OCI-LY7 (cell line): ENCODE results near the gene TALDO1. TPM values are rescaled to one million over a fixed set of nuclear protein-coding genes. Genes with fewer than 3 reads are reported as not detected.

Source experiments
- BruUV-seq: library from RNA; stranded (reverse); fragments of 400-500 nt; replicated peaks from 2 replicates; lab custom pipeline; 2021; lab: Mats Ljungman, UMichigan
- CTCF ChIA-PET: fragments of 300-600 bp; sonication (Branson Sonifier 250); formaldehyde crosslinking; loops from one replicate; lab custom pipeline; 2022; ENCODE audit warnings: antibody characterized with exemption; ENCODE audit not compliant: unreplicated experiment; lab: Charles Lee
- POLR2A ChIA-PET: fragments of 300-600 bp; sonication (Branson Sonifier 250); formaldehyde crosslinking; loops from one replicate; lab custom pipeline; 2022; ENCODE audit warnings: antibody characterized with exemption; lab: Charles Lee
- DNase-seq: peaks from one replicate; pipeline ENCODE4 v3.0.0-alpha.2; 2015; ENCODE audit warnings: low spot score
- H2AFZ ChIP-seq: fragments of 200-600 bp; sonication (generic), shearing (Covaris generic); 2 replicates; pipeline ENCODE4 v1.6.1; 2014; ENCODE audit warnings: mild to moderate bottlenecking, antibody characterized with exemption, low read length, moderate library complexity
- H3K27ac ChIP-seq: fragments of 200-600 bp; sonication (generic); 2 replicates; pipeline ENCODE4 v1.5.1; 2014; ENCODE audit warnings: mixed run types, low read depth, mild to moderate bottlenecking, moderate library complexity, low read length, inconsistent platforms; ENCODE audit not compliant: poor library complexity, severe bottlenecking
- H3K36me3 ChIP-seq: fragments of 200-600 bp; sonication (generic); 2 replicates; pipeline ENCODE4 v1.6.1; 2014; ENCODE audit warnings: mild to moderate bottlenecking, antibody characterized with exemption, low read length, moderate library complexity, mixed read lengths; ENCODE audit not compliant: insufficient read depth
- H3K4me1 ChIP-seq: fragments of 200-600 bp; sonication (generic); 2 replicates; pipeline ENCODE4 v1.5.1; 2014; ENCODE audit warnings: mild to moderate bottlenecking, low read length; ENCODE audit not compliant: insufficient read depth, poor library complexity, severe bottlenecking
- H3K4me2 ChIP-seq: fragments of 200-600 bp; sonication (generic); 2 replicates; pipeline ENCODE4 v1.6.1; 2014; ENCODE audit warnings: mild to moderate bottlenecking, low read length
- H3K4me3 ChIP-seq: fragments of 200-600 bp; sonication (generic); 2 replicates; pipeline ENCODE4 v1.5.1; 2014; ENCODE audit warnings: mild to moderate bottlenecking, low read depth, low read length; ENCODE audit not compliant: poor library complexity, severe bottlenecking
- H3K79me2 ChIP-seq: fragments of 200-600 bp; sonication (generic); 2 replicates; pipeline ENCODE4 v1.6.1; 2016; ENCODE audit warnings: low read depth, mild to moderate bottlenecking, low read length, moderate library complexity, mixed read lengths; ENCODE audit not compliant: insufficient read depth
- H3K9me2 ChIP-seq: fragments of 200-600 bp; sonication (generic); 2 replicates; pipeline ENCODE4 v1.6.1; 2016; ENCODE audit warnings: mild to moderate bottlenecking, low read length, mixed read lengths; ENCODE audit not compliant: insufficient read depth
- H3K9me3 ChIP-seq: fragments of 200-600 bp; sonication (generic); 2 replicates; pipeline ENCODE4 v1.6.1; 2014; ENCODE audit warnings: mild to moderate bottlenecking, mixed run types, low read length, mixed read lengths
- H4K20me1 ChIP-seq: fragments of 200-600 bp; sonication (generic); 2 replicates; pipeline ENCODE4 v1.6.1; 2014; ENCODE audit warnings: mild to moderate bottlenecking, antibody characterized with exemption, low read length, moderate library complexity, mixed read lengths; ENCODE audit not compliant: insufficient read depth
- CTCF ChIP-seq: fragments of 200-600 bp; sonication (generic); conservative IDR thresholded peaks from 2 replicates; pipeline ENCODE4 v1.5.1; 2014; ENCODE audit warnings: mild to moderate bottlenecking, antibody characterized with exemption, low read length, moderate library complexity, mixed read lengths
- EZH2phosphoT487 ChIP-seq: fragments of 200-600 bp; sonication (generic); IDR thresholded peaks from 2 replicates; pipeline ENCODE4 v1.6.1; 2018; ENCODE audit warnings: low read depth, borderline replicate concordance, mild to moderate bottlenecking, mixed run types, antibody characterized with exemption, low read length, moderate library complexity, mixed read lengths
- intact Hi-C: fragments of 100-400 bp; cut with micrococcal nuclease; formaldehyde crosslinking; loops from one replicate; pipeline ENCODE4 v1.10.0; 2022; ENCODE audit not compliant: unreplicated experiment
- total RNA-seq, 2 experiments: library from RNA; depleted of rRNA in 1 of 2; stranded (reverse); fragments of >200 nt in 1 of 2; shearing (Covaris generic) in 1 of 2; gene quantifications; 2 replicates each; pipeline ENCODE4 v1.2.3, GENCODE V29; 2014 to 2022

TALDO1 gene
- total RNA-seq, 2 experiments from 2014 or later = 172 to 226 TPM

DNA sequence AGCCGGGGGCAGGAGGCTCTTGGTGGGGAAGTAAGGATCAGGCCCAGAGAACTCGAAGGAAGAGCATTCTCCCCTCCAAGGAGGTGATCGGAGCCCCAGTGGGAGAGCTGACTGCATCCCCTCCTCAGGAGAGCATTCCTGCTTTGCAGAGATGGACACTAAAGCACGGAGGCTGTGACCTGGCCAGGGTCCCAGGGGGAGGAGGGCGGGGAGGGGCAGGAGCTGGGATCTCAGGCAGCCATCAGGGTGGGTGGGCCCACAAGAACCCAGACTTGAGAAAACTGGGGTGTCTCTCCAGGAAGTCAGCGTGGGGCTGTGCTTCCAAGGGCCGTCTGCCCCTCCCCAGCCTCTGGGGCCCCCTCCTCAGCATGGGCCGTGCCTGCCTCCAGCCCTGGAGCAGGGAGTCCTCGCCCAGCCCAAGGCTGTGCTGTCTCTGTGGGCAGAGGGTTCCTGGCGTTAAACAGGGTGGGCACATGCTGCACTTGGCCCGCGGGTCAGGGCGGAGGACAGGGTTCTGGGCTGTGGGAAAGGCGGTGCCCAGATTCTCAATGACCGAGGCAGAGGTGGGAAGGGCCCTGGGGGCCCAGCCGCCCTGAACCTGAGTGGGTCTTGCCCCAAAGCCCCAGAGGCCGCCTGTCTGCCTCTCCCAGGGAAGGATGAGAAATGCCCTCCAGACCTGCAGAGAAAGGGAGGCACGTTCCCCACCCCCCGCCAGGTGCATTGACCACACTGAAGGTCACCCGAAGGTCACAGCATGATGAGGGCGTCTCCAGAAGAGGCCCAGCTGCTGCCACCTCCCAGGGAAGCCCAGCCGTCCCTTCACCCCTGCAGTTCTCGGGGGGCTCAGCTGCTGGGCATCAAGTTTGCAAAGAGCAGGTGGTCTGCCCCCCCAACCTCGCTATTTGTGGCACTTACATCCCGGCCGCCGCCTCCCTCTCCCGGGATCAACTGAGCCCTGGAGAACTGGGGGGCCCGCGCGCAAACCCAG lies 42.0 kb downstream of the TALDO1 start:
- Histone ChIP-seq H3K4me1 (peaks cover 27% of the 10 kb centered on the region), H3K36me3 (peaks cover 24% of the 10 kb centered on the region; the same call in 1 of the 2 replicates), H3K9me3 (no peaks in the 10 kb centered on the region), H3K79me2 (peaks cover 13% of the 10 kb centered on the region), H3K9me2 (no peaks in the 10 kb centered on the region), H3K4me3 (peak overlapping the region; percentile 81), H3K27ac (peak overlapping the region; percentile 56), H2AFZ (no peak overlapping the region), H3K4me2 (peak overlapping the region; percentile 69), H4K20me1 (no peaks in the 10 kb centered on the region)
- TF ChIP-seq CTCF = no peak
- TF ChIP-seq EZH2phosphoT487 = no peak
- intact Hi-C loops = no loop called here
- ChIA-PET CTCF (no interaction called here), POLR2A (interaction anchor here (0.7 to 1.6 kb wide), 2 partner anchors 16 to 83 kb away, joined by 3 read pairs; no protein-coding TSS in a partner anchor)
- no TSS peak for BruUV-seq
- DNase-seq = peak; percentile 62

GRCh38 chr11:789943-790342 lies 42.7 kb downstream of the TALDO1 start, which contains the start of gene CEND1:
CEND1 (minus strand) TSS chr11:790090; CDS start chr11:788576, 1,514 bp downstream.
- ChIA-PET CTCF (no interaction called here), POLR2A (interaction anchor here (0.6 to 1.6 kb wide), 3 partner anchors 12 to 83 kb away, joined by 3 to 4 read pairs (median 3); no protein-coding TSS in a partner anchor)
- H3K9me3 ChIP-seq = no peaks in the 10 kb centered on the region
- TF ChIP-seq EZH2phosphoT487 (no peak), CTCF (no peak)
- peak within 1 kb of the TSS; percentile 69 for H3K4me2 ChIP-seq
- H4K20me1 ChIP-seq = no peaks in the 10 kb centered on the region
- H3K4me3 ChIP-seq = peak within 1 kb of the TSS; percentile 81
- H3K36me3 ChIP-seq = peaks cover 30% of the 10 kb centered on the region; the same call in 1 of the 2 replicates
- BruUV-seq = no TSS peak
- peaks cover 32% of the 10 kb centered on the region for H3K4me1 ChIP-seq
- peaks cover 13% of the 10 kb centered on the region for H3K79me2 ChIP-seq
- H3K27ac ChIP-seq = peak within 1 kb of the TSS; percentile 56
- intact Hi-C loops = no loop called here
- no peaks in the 10 kb centered on the region for H3K9me2 ChIP-seq
- no peak within 1 kb of the TSS for H2AFZ ChIP-seq
- DNase-seq = peak; percentile 79
